Activated CD8-positive, alpha-beta T cell treated with anti-CD3 and anti-CD28 coated beads, Interleukin-2, amount 10 ng/mL, durations not matched to agents 7 days and 5 days (primary cell): ENCODE data around the gene BBOF1. TPM values are rescaled to one million over a fixed set of nuclear protein-coding genes. Genes with fewer than 3 reads are reported as not detected.
A peak's percentile ranks its signal among the peaks of the same experiment; 100 is the strongest.

Experiments
- ATAC-seq: fragments of 150-1000 bp; cut with Tn5 transposase; one replicate; pipeline ENCODE4 v1.10.0; 2021; ENCODE audit warnings: moderate library complexity
- CTCF ChIA-PET: fragments of 350-600 bp; sonication (Branson Sonifier 250); formaldehyde crosslinking; loops from one replicate; lab custom pipeline; 2021; ENCODE audit warnings: antibody characterized with exemption; lab: Charles Lee
- POLR2A ChIA-PET: fragments of 350-600 bp; sonication (Branson Sonifier 250); formaldehyde crosslinking; loops from one replicate; lab custom pipeline; 2021; ENCODE audit warnings: antibody characterized with exemption; lab: Charles Lee
- DNase-seq: peaks from one replicate; pipeline ENCODE4 v3.0.0-alpha.2; 2020
- H3K27ac Mint-ChIP-seq: one replicate; pipeline ENCODE4 v1.8.0; 2021; ENCODE audit warnings: mild to moderate bottlenecking, mixed read lengths
- H3K27me3 Mint-ChIP-seq: one replicate; pipeline ENCODE4 v1.8.0; 2021; ENCODE audit warnings: low read depth, mixed read lengths
- H3K36me3 Mint-ChIP-seq: one replicate; pipeline ENCODE4 v1.8.0; 2021; ENCODE audit warnings: low read depth, mixed read lengths
- H3K4me1 Mint-ChIP-seq: one replicate; pipeline ENCODE4 v1.8.0; 2021; ENCODE audit warnings: low read depth, mixed read lengths
- H3K4me3 Mint-ChIP-seq: one replicate; pipeline ENCODE4 v1.8.0; 2021; ENCODE audit warnings: mild to moderate bottlenecking, mixed read lengths
- H3K9me3 Mint-ChIP-seq: one replicate; pipeline ENCODE4 v1.8.0; 2022; ENCODE audit warnings: mixed read lengths; ENCODE audit not compliant: insufficient read depth
- total RNA-seq, 2 experiments: library from RNA; stranded (reverse); gene quantifications; one replicate each; pipeline ENCODE4 v1.2.3, GENCODE V29; 2021

Gene BBOF1
- total RNA-seq, 2 experiments from 2014 or later = 1.2 to 1.3 TPM

DNA sequence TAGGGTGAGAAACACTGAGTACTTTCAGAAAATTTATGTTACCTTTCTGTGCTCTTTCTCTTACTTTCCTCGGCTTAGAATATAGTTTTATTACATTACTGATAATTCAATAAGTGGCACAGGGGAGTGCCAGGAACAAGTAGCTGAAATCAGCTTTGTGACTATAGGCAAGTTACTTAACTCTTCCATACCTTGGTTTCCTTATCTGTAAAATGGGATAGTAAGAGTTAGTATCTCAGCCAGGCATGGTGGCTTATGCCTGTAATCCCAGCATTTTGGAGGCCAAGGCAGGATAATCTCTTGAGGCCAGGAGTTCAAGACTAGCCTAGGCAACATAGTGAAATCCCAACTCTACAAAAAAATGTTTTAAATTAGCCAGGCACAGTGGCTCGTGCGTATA is 15.4 kb downstream of the BBOF1 start:
- DNase-seq (no peak), ATAC-seq (no peak)
- Mint-ChIP-seq H3K27ac (no peak overlapping the region), H3K9me3 (no peaks in the 10 kb centered on the region), H3K36me3 (no peaks in the 10 kb centered on the region), H3K27me3 (no peaks in the 10 kb centered on the region), H3K4me3 (no peak overlapping the region), H3K4me1 (no peaks in the 10 kb centered on the region)
- ChIA-PET POLR2A (no interaction called here), CTCF (no interaction called here)

- POLR2A ChIA-PET = no interaction called here
Observed at GRCh38 chr14:74035556-74035955, 16.4 kb downstream of the BBOF1 start.

DNA sequence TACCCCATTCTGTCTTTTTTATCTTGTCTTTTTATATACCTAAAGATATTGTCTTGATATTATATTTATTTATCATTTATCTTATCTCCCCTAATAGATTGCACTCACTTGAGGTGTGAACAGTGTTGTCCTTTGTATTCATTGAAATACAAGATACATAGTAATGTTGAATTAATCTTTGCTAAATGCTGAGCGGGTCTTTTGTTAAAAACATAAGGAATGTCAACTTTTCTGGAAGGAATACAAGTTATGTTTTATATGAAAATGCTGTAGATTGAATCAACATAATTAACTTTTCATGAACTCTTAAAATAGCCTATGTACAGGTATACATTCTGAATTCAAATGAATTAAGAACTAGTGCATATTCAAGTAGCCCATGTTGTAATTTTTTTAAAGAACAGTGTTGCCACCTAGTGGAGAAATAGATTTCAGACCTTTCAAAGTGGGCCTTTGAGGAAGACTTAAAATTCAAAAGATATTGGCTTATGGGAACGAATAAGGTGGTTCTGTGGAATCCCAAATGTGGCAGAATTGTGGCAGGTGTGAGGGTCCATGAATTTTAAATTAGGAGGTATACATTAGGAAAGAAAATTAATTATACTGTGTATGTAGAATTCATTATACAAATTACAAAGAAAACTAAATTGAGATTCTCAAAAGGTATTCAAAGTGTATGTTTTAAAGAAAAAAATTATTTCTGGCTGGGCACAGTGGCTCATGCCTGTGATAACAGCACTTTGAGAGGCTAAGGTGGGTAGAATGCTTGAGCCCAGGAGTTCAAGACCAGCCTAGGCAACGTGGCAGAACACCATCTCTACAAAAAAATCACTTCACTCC is 19.1 kb downstream of the BBOF1 start:
- CTCF ChIA-PET = interaction anchor here (0.9 to 1.3 kb wide), 2 partner anchors 20 to 103 kb away, joined by 3 read pairs; no protein-coding TSS in a partner anchor
- ATAC-seq (peak; percentile 61), DNase-seq (peak; percentile 26)
- H3K27me3 Mint-ChIP-seq = no peaks in the 10 kb centered on the region
- H3K4me1 Mint-ChIP-seq = no peaks in the 10 kb centered on the region
- no peak overlapping the region for H3K4me3 Mint-ChIP-seq
- no peaks in the 10 kb centered on the region for H3K36me3 Mint-ChIP-seq
- POLR2A ChIA-PET = no interaction called here
- H3K9me3 Mint-ChIP-seq = no peaks in the 10 kb centered on the region
- no peak overlapping the region for H3K27ac Mint-ChIP-seq

More at GRCh38 chr14:74035556-74035955, 16.4 kb downstream of the BBOF1 start:
- Mint-ChIP-seq H3K4me3 (no peak overlapping the region), H3K27me3 (no peaks in the 10 kb centered on the region), H3K4me1 (no peaks in the 10 kb centered on the region), H3K27ac (no peak overlapping the region), H3K9me3 (no peaks in the 10 kb centered on the region), H3K36me3 (no peaks in the 10 kb centered on the region)
- CTCF ChIA-PET = no interaction called here
- no peak for DNase-seq
- no peak for ATAC-seq

DNA sequence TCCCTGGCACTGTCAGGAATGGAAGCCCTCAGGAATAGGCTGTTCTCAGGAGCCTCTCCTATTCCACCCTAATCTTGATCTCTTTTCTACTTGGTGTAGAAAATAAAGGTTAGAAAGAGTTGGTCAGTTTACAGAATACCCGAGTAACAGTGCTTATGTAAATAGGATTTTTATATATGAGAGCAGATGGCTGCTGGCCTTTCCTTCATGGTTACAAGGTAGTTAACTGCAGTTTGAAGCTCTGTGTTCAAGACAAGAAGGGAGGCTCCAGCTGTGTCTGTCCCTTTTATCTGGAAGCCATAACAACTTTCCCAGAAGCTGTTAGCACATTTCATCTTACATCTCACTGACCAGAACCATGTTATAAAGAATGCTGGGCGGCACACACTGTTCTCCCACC is 23.1 kb downstream of the BBOF1 start:
- DNase-seq (no peak), ATAC-seq (no peak)
- Mint-ChIP-seq H3K4me3 (no peak overlapping the region), H3K36me3 (no peaks in the 10 kb centered on the region), H3K27me3 (no peaks in the 10 kb centered on the region), H3K9me3 (no peaks in the 10 kb centered on the region), H3K4me1 (no peaks in the 10 kb centered on the region), H3K27ac (no peak overlapping the region)
- ChIA-PET POLR2A (no interaction called here), CTCF (no interaction called here)

DNA sequence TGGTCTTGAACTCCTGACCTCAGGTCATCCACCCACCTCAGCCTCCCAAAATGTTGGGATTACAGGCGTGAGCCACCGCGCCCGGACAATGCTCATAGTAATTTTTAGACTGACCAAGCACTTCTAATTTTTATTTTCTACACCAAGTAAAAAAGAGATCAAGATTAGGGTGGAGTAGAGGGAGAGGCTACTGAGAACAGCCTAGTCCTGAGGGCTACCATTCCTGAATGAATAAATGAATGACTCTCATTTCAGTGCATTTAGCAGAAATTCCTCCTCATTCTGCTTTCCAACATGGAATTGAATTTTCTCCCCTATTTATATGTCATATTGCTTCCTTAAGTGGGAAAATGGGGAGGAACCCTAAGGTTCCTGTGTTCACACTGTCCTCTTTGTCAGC is 26.4 kb downstream of the BBOF1 start:
- CTCF ChIA-PET = no interaction called here
- Mint-ChIP-seq H3K4me3 (no peak overlapping the region), H3K27me3 (no peaks in the 10 kb centered on the region), H3K36me3 (no peaks in the 10 kb centered on the region), H3K4me1 (no peaks in the 10 kb centered on the region), H3K27ac (no peak overlapping the region), H3K9me3 (no peaks in the 10 kb centered on the region)
- POLR2A ChIA-PET = no interaction called here
- ATAC-seq (no peak), DNase-seq (no peak)

GRCh38 chr14:74048281-74048680 is 29.1 kb downstream of the BBOF1 start:
- ATAC-seq (no peak), DNase-seq (no peak)
- H3K9me3 Mint-ChIP-seq = no peaks in the 10 kb centered on the region
- no peaks in the 10 kb centered on the region for H3K36me3 Mint-ChIP-seq
- no peaks in the 10 kb centered on the region for H3K27me3 Mint-ChIP-seq
- no peaks in the 10 kb centered on the region for H3K4me1 Mint-ChIP-seq
- H3K27ac Mint-ChIP-seq = no peak overlapping the region
- CTCF ChIA-PET = no interaction called here
- POLR2A ChIA-PET = no interaction called here
- no peak overlapping the region for H3K4me3 Mint-ChIP-seq

- Mint-ChIP-seq H3K4me1 (no peaks in the 10 kb centered on the region), H3K27me3 (no peaks in the 10 kb centered on the region), H3K4me3 (no peak overlapping the region), H3K9me3 (no peaks in the 10 kb centered on the region), H3K36me3 (no peaks in the 10 kb centered on the region), H3K27ac (no peak overlapping the region)
- ChIA-PET CTCF (no interaction called here), POLR2A (no interaction called here)
- DNase-seq (no peak), ATAC-seq (no peak)
Observed at GRCh38 chr14:74049876-74050495, 30.8 kb downstream of the BBOF1 start.

- H3K36me3 Mint-ChIP-seq = peaks cover 2% of the 10 kb centered on the region
- H3K4me1 Mint-ChIP-seq = no peaks in the 10 kb centered on the region
- H3K4me3 Mint-ChIP-seq = no peak overlapping the region
- DNase-seq (no peak), ATAC-seq (no peak)
- H3K9me3 Mint-ChIP-seq = no peaks in the 10 kb centered on the region
- H3K27ac Mint-ChIP-seq = no peak overlapping the region
- H3K27me3 Mint-ChIP-seq = no peaks in the 10 kb centered on the region
- ChIA-PET CTCF (no interaction called here), POLR2A (no interaction called here)
Observed at GRCh38 chr14:74062809-74063150, 43.6 kb downstream of the BBOF1 start.

DNA sequence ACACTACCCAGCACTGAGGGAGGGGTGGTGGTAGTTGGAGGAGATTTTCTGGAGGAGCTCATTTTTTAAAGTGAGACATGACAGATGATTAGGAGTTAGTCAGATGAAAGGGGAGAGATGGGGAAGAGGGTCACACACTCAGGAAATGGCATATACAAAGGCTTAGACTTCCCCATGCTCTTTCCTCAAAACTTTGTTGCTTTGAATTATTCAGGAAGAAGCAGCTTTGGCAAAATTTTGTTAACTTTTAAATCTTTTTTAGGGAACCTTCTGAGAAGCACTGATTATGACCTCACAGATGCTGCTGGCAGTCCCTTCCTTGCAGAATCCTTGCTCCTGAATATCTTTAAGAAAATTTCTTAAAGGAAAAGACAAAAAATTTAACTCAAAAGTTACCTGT is 45.3 kb downstream of the BBOF1 start:
- ATAC-seq = no peak
- no peak for DNase-seq
- ChIA-PET POLR2A (no interaction called here), CTCF (no interaction called here)
- no peaks in the 10 kb centered on the region for H3K4me1 Mint-ChIP-seq
- peaks cover 2% of the 10 kb centered on the region for H3K36me3 Mint-ChIP-seq
- no peaks in the 10 kb centered on the region for H3K27me3 Mint-ChIP-seq
- H3K4me3 Mint-ChIP-seq = no peak overlapping the region
- H3K9me3 Mint-ChIP-seq = no peaks in the 10 kb centered on the region
- no peak overlapping the region for H3K27ac Mint-ChIP-seq

GRCh38 chr14:74064883-74065282 is 45.7 kb downstream of the BBOF1 start:
- ATAC-seq (no peak), DNase-seq (no peak)
- Mint-ChIP-seq H3K9me3 (no peaks in the 10 kb centered on the region), H3K36me3 (peaks cover 2% of the 10 kb centered on the region), H3K27ac (no peak overlapping the region), H3K27me3 (no peaks in the 10 kb centered on the region), H3K4me3 (no peak overlapping the region), H3K4me1 (no peaks in the 10 kb centered on the region)
- ChIA-PET POLR2A (no interaction called here), CTCF (no interaction called here)

DNA sequence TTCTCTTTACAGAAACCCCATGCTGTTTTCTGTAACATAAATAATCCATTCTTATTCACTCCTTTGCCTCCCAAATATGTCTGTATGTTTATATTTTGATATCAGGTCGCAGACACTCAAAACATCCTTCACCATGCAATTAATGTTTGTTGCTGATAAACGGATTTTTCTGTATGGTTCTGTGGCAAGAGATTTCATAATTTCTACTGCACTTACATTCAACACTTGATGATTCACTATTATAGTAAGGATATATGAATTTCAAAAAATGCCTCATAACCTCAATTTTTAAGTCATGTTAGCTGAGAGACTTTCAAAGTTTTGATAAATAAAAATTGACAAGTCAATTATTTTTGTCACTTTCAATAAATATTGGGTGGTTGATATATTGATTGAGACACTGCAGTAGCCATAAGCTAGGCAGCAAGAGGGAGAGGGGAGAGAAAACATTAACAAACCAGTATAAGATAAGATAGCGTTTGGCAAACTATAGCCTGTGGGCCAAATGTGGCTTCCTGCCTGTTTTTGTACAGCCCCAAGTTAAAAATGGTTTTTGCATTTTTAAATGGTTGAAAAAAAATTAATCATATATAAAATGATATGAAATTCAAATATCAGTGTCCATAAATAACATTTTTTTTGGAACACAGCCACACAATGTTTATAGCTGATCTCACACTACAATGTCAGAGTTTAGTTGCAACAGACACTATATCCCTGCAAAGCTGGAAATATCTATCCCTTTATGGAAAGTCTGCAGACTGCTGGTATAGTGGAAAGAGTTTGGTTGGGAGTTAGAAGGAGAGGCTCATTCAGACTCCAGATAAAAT is 46.8 kb downstream of the BBOF1 start:
- POLR2A ChIA-PET = no interaction called here
- CTCF ChIA-PET = interaction anchor here (2.6 kb wide), 1 partner anchor 12 kb away, joined by 5 read pairs; no protein-coding TSS in a partner anchor
- ATAC-seq (no peak), DNase-seq (no peak)
- Mint-ChIP-seq H3K4me3 (no peak overlapping the region), H3K9me3 (no peaks in the 10 kb centered on the region), H3K4me1 (no peaks in the 10 kb centered on the region), H3K36me3 (peaks cover 2% of the 10 kb centered on the region), H3K27ac (no peak overlapping the region), H3K27me3 (no peaks in the 10 kb centered on the region)

DNA sequence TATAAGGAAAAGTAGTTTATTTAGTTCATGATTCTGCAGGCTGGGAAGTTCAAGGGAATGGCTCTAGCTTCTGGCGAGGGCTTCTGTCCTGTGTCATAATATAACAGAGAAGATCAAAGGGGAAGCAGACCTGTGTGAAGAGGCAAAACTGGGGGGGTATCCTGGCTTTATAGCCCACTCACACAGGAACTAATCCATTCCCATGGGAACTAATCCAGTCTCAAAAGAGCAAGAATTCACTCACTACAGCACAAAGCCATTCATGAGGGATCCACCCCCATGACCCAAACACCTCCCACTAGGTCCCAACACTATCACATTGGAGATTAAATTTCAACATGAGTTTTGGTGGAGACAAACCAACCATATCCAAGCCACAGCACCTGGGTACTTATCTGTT is 58.3 kb downstream of the BBOF1 start:
- Mint-ChIP-seq H3K9me3 (no peaks in the 10 kb centered on the region), H3K4me1 (peaks cover 3% of the 10 kb centered on the region), H3K4me3 (no peak overlapping the region), H3K27ac (no peak overlapping the region), H3K36me3 (no peaks in the 10 kb centered on the region), H3K27me3 (peaks cover 2% of the 10 kb centered on the region)
- ChIA-PET CTCF (interaction anchor here (0.8 to 1.9 kb wide), 2 partner anchors 11 to 35 kb away, joined by 3 to 5 read pairs; no protein-coding TSS in a partner anchor), POLR2A (no interaction called here)
- ATAC-seq (no peak), DNase-seq (no peak)
